Inflammatory macrophage (primary cell): ENCODE measurements around the gene LIMS2.

Source experiments
- DNase-seq, 2 donors: peaks; one replicate each; pipeline ENCODE4 v3.0.0-alpha.2; 2020 to 2022

Gene LIMS2

GRCh38 chr2:127619877-127620705 lies 55.2 kb downstream of the LIMS2 start:
- DNase-seq = no peak

- no peak for DNase-seq
These were observed 56.1 kb downstream of the LIMS2 start for GRCh38 chr2:127619203-127619590.

GRCh38 chr2:127618551-127619202 lies 56.7 kb downstream of the LIMS2 start:
- DNase-seq = no peak

GRCh38 chr2:127615511-127616166 lies 59.7 kb downstream of the LIMS2 start:
- no peak for DNase-seq

- no peak for DNase-seq
These were observed 60.6 kb downstream of the LIMS2 start for GRCh38 chr2:127614731-127615130.

- DNase-seq = no peak
These were observed 61.1 kb downstream of the LIMS2 start for GRCh38 chr2:127614246-127614645.

GRCh38 chr2:127612111-127612822 lies 63.1 kb downstream of the LIMS2 start:
- DNase-seq = no peak

GRCh38 chr2:127611076-127611925 lies 64.0 kb downstream of the LIMS2 start:
- no peak for DNase-seq

- DNase-seq = no peak
These were observed 64.8 kb downstream of the LIMS2 start for GRCh38 chr2:127610561-127610960.

GRCh38 chr2:127609818-127610217 lies 65.5 kb downstream of the LIMS2 start:
- DNase-seq = no peak

GRCh38 chr2:127609031-127609751 lies 66.1 kb downstream of the LIMS2 start:
- no peak for DNase-seq

- no peak for DNase-seq
These were observed 67.0 kb downstream of the LIMS2 start for GRCh38 chr2:127608061-127609030.

- no peak for DNase-seq
These were observed 67.9 kb downstream of the LIMS2 start for GRCh38 chr2:127607399-127607908.

GRCh38 chr2:127606625-127607398 lies 68.5 kb downstream of the LIMS2 start:
- no peak for DNase-seq

- DNase-seq = no peak
These were observed 69.6 kb downstream of the LIMS2 start for GRCh38 chr2:127605691-127606263.

- DNase-seq = no peak
These were observed 70.3 kb downstream of the LIMS2 start for GRCh38 chr2:127604986-127605385.

GRCh38 chr2:127599211-127599610 lies 76.1 kb downstream of the LIMS2 start:
- no peak for DNase-seq

- DNase-seq = no peak
These were observed 76.6 kb downstream of the LIMS2 start for GRCh38 chr2:127598711-127599110.

- no peak for DNase-seq
These were observed 77.3 kb downstream of the LIMS2 start for GRCh38 chr2:127597984-127598380.
